GM06990 (cell line): ENCODE data around the gene ZNF559.

Source experiments
- DNase-seq: peaks from one replicate; pipeline ENCODE4 v3.0.0-alpha.2; 2011; ENCODE audit not compliant: insufficient read length; ENCODE audit errors: extremely low read depth
- H3K27me3 ChIP-seq: replicated peaks from 2 replicates; pipeline ENCODE4 v1.6.0; 2011; ENCODE audit warnings: low read length; ENCODE audit not compliant: control insufficient read depth, insufficient read depth
- H3K36me3 ChIP-seq: 2 replicates; pipeline ENCODE4 v1.5.1; 2011; ENCODE audit warnings: low read length; ENCODE audit not compliant: control insufficient read depth, insufficient read depth
- H3K4me3 ChIP-seq: replicated peaks from 2 replicates; pipeline ENCODE4 v1.5.1; 2011; ENCODE audit warnings: low read depth, mild to moderate bottlenecking, control low read depth, low read length
- TF ChIP-seq, protein P1 (sequence below): IDR thresholded peaks from 2 replicates; pipeline ENCODE4 v1.5.1; 2011; ENCODE audit warnings: low read length, control low read depth, mild to moderate bottlenecking, inconsistent platforms; ENCODE audit not compliant: insufficient read depth, poor library complexity, severe bottlenecking

The ZNF559 gene

DNA sequence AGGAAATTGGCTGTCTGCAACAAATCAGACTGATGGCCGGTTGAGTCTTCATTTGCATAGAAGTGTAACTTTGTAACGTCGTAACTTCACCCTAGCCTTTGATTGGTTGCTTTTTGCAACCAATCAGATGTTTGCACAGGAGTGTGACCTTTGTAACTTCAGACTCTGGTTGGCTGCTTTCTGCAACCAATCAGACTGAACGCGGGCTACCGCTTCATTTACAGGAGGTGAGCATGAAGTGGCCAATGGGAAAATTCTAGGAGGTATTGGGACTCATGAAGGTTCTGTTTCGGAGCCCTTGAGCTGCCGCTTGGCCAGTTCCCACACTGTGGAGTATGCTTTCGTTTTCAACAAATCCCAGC is 441 bp upstream of the ZNF559 start:
- no peaks in the 10 kb centered on the region for H3K36me3 ChIP-seq
- TF ChIP-seq, protein P1, sequence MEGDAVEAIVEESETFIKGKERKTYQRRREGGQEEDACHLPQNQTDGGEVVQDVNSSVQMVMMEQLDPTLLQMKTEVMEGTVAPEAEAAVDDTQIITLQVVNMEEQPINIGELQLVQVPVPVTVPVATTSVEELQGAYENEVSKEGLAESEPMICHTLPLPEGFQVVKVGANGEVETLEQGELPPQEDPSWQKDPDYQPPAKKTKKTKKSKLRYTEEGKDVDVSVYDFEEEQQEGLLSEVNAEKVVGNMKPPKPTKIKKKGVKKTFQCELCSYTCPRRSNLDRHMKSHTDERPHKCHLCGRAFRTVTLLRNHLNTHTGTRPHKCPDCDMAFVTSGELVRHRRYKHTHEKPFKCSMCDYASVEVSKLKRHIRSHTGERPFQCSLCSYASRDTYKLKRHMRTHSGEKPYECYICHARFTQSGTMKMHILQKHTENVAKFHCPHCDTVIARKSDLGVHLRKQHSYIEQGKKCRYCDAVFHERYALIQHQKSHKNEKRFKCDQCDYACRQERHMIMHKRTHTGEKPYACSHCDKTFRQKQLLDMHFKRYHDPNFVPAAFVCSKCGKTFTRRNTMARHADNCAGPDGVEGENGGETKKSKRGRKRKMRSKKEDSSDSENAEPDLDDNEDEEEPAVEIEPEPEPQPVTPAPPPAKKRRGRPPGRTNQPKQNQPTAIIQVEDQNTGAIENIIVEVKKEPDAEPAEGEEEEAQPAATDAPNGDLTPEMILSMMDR: no peak
- H3K27me3 ChIP-seq: no peaks in the 10 kb centered on the region
- peak overlapping the region; percentile 84 for H3K4me3 ChIP-seq
- no peak for DNase-seq

DNA sequence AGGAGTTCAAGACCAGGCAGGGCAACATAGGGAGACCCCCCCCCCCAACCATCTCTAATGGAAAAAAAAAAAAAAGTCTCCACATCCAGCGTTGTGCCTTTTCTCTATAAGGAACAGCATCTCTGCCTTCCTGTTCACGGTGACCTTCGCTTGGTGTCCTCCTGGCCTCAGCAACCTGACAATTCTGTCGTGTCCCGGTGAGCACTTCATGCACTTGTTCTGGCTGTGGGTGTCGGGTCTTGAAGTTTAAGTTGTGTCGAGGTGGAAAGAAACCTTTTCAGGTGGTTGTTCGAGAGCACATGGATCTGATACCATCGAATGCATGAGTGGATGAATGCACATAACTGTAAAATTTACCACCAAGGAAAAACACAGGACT is 594 bp downstream of the ZNF559 start:
- peak; percentile 13 for DNase-seq
- Histone ChIP-seq H3K36me3 (no peaks in the 10 kb centered on the region), H3K4me3 (peak overlapping the region; percentile 84), H3K27me3 (no peaks in the 10 kb centered on the region)
- TF ChIP-seq, protein P1: no peak

DNA sequence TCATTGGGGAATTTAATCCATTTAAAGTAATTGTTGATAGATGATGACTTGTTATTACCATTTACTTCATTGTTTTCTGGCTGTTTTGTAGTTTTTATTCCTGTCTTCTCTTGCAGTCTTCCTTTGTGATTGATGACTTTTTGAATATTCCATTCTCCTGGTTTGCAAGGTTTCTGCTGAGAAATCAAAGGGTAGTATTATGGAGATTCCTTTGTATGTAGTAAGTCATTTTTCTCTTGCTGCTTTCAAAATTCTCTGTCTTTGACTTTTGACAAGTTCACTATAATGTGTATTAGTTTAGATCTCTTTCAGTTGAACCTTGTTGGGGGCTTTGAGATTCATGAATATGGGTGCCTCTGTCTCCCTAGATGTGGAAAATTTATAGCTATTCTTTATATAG is 6.0 kb downstream of the ZNF559 start:
- H3K4me3 ChIP-seq: no peak overlapping the region
- TF ChIP-seq, protein P1: no peak
- DNase-seq: no peak
- H3K36me3 ChIP-seq: no peaks in the 10 kb centered on the region
- no peaks in the 10 kb centered on the region for H3K27me3 ChIP-seq

DNA sequence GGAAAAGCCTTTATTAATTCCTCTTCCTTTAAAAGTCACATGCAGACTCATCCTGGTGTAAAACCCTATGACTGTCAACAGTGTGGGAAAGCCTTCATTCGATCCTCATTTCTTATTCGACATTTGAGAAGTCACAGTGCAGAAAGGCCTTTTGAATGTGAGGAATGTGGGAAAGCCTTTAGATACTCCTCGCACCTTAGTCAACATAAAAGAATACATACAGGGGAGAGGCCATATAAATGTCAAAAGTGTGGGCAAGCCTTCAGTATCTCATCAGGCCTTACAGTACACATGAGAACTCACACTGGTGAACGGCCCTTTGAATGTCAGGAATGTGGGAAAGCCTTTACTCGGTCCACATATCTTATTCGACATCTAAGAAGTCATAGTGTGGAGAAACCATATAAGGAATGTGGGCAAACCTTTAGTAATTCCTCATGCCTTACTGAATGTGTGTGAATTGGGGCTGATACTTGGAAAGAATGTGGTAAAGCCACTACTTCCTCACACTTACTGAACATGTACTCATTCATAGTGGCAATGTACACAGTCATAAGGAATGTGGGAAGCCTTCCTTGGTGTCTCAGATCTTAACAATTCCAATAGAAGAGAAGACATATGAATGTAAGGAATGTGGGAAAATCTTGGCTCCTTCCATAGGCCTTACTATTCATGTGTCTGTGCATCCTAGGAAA is 18.8 kb downstream of the ZNF559 start:
- Histone ChIP-seq H3K27me3 (no peaks in the 10 kb centered on the region), H3K36me3 (no peaks in the 10 kb centered on the region), H3K4me3 (no peak overlapping the region)
- no peak for DNase-seq
- TF ChIP-seq, protein P1: no peak

DNA sequence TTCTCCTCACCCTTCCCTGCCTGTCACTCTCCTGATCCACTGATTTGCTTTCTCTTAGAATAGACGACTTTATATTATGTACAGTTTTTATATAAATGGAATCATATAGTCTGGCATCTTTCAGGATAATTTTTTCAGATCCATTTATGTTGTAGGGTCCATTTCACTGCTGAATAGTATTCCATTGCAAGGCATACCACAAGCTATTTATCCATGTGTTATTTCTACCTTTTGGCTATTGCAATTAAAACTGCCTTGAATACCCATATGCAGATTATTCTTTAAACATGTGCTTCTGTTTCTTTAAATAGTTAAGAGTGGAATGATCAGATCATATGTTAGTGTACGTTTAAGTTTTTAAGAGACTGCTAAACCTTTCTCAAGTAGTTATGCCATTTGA is 21.0 kb downstream of the ZNF559 start:
- no peak for DNase-seq
- no peaks in the 10 kb centered on the region for H3K36me3 ChIP-seq
- H3K27me3 ChIP-seq: no peaks in the 10 kb centered on the region
- no peak overlapping the region for H3K4me3 ChIP-seq
- TF ChIP-seq, protein P1: no peak

DNA sequence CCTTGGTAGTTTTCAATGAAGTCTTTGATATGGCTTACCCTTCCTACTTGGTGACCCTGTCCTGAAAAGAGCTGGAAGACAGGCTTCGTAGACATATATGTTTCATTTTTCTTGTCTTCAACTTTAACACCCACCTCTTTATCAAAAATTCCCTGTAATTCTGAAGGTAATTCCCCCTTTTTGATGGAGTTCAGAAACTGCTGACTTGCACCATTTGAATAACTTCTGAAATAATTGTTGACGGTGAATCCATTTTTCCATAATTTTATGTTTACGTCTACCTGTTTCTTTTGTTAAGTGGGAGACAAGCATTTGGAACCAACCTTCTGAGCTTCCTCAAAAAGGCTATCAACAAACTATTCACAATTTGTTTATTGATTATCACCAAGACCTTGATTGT is 24.3 kb downstream of the ZNF559 start:
- no peaks in the 10 kb centered on the region for H3K36me3 ChIP-seq
- TF ChIP-seq, protein P1: no peak
- H3K4me3 ChIP-seq: no peak overlapping the region
- DNase-seq: no peak
- no peaks in the 10 kb centered on the region for H3K27me3 ChIP-seq
